ENCODE measurements around the gene CYBB. TPM values are rescaled to one million over a fixed set of nuclear protein-coding genes. Genes with fewer than 3 reads are reported as not detected.

Gene CYBB
- polyA plus RNA-seq, 2 of the 4 experiments (the other 2 are of a cell fraction), result 0.04 to 0.12 TPM

DNA sequence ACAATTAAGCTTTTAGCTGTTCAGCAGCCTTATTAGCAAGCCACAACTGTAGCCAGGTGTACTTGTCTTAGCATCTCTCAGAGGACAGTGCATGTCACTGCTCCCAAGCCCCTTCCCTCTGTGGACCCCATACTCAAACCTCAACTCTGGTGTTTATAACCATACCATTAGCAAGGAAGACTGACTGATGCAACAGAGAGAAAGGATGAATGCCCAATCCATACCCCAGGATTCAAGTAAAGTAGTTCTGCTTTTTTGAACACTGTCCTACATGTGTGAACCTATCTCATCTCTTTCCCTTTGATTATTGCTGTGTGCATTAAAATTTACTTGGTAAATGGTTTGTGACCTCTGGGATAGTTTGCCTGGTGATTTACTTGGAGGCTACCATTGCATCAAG, 22.8 kb upstream of the CYBB start:
- ATAC-seq (no peak), DNase-seq (ENCODE audit: low read depth in 1 of 2, low spot score in 1 of 2) (no peak), FAIRE-seq (no peak)
- ChIA-PET POLR2A (no interaction called here), CTCF (interaction anchor here (0.6 to 1.0 kb wide), 2 partner anchors 10 to 418 kb away, joined by 3 to 4 read pairs; no protein-coding TSS in a partner anchor)
- H3K4me2 ChIP-seq, result no peak overlapping the region
- H3K27ac ChIP-seq, result no peak overlapping the region
- H3K9me3 ChIP-seq, result no peaks in the 10 kb centered on the region
- no peaks in the 10 kb centered on the region for H3K4me1 ChIP-seq
- no peak overlapping the region for H3K4me3 ChIP-seq
- TF ChIP-seq, protein P1, sequence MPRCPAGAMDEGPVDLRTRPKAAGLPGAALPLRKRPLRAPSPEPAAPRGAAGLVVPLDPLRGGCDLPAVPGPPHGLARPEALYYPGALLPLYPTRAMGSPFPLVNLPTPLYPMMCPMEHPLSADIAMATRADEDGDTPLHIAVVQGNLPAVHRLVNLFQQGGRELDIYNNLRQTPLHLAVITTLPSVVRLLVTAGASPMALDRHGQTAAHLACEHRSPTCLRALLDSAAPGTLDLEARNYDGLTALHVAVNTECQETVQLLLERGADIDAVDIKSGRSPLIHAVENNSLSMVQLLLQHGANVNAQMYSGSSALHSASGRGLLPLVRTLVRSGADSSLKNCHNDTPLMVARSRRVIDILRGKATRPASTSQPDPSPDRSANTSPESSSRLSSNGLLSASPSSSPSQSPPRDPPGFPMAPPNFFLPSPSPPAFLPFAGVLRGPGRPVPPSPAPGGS (IDR thresholded peaks at IDR 0.05), result no peak
- TF ChIP-seq NPAS2 (CRISPR knock-in tag; IDR thresholded peaks at IDR 0.05; ENCODE audit: borderline replicate concordance) (no peak), KDM1A (IDR thresholded peaks at IDR 0.05; ENCODE audit: low read depth) (no peak), JUN (IDR thresholded peaks at IDR 0.05) (no peak), MYC (IDR thresholded peaks at IDR 0.05; ENCODE audit: borderline replicate concordance, low read length) (no peak), CHD2 (IDR thresholded peaks at IDR 0.05; ENCODE audit: low read length, partially characterized antibody) (no peak)

DNA sequence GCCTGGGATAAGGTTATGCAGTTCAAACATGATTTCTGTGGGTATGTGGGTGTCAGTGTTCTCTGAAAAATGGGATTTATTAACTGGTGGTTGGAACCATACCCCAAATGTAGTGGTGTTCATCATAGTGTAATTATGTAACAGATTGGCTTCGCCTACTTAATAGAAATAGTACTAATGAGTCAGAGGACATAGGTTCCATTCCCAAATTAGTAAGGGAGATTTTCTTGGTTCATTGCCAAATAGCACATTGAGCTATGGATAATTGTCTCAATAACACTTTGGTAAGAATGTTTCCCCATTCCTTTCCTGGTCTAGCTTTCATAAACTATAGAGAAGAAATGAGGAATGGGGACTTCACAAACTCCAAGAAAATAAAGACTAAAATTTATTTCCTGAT, 20.5 kb upstream of the CYBB start:
- no peak for ATAC-seq
- Histone ChIP-seq H3K4me1 (no peaks in the 10 kb centered on the region), H3K4me2 (no peak overlapping the region), H3K27ac (no peak overlapping the region), H3K9me3 (no peaks in the 10 kb centered on the region), H3K4me3 (no peak overlapping the region)
- peak; percentile 84 for FAIRE-seq
- 33% methylated on average over 1 of the region's 1 CpG for WGBS (ENCODE audit: missing lambda C conversion rate)
- DNase-seq (ENCODE audit: low read depth in 1 of 2, low spot score in 1 of 2), result no peak
- POLR2A ChIA-PET, result no interaction called here
- CTCF ChIA-PET, result interaction anchor here (1.2 kb wide), 1 partner anchor 14 kb away, joined by 5 read pairs; no protein-coding TSS in a partner anchor
- TF ChIP-seq, protein P2, sequence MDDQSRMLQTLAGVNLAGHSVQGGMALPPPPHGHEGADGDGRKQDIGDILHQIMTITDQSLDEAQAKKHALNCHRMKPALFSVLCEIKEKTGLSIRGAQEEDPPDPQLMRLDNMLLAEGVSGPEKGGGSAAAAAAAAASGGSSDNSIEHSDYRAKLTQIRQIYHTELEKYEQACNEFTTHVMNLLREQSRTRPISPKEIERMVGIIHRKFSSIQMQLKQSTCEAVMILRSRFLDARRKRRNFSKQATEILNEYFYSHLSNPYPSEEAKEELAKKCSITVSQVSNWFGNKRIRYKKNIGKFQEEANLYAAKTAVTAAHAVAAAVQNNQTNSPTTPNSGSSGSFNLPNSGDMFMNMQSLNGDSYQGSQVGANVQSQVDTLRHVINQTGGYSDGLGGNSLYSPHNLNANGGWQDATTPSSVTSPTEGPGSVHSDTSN (IDR thresholded peaks at IDR 0.05), result no peak
- no peak for TF ChIP-seq EHMT2 (IDR thresholded peaks at IDR 0.05; ENCODE audit: low read depth)
- no peak for TF ChIP-seq FOSL2 (IDR thresholded peaks at IDR 0.05)
- TF ChIP-seq FOSL2 (CRISPR knock-in tag; IDR thresholded peaks at IDR 0.05), result no peak
- TF ChIP-seq CBX2 (IDR thresholded peaks at IDR 0.05; ENCODE audit: borderline replicate concordance, low read depth), result no peak
- TF ChIP-seq, protein P3, sequence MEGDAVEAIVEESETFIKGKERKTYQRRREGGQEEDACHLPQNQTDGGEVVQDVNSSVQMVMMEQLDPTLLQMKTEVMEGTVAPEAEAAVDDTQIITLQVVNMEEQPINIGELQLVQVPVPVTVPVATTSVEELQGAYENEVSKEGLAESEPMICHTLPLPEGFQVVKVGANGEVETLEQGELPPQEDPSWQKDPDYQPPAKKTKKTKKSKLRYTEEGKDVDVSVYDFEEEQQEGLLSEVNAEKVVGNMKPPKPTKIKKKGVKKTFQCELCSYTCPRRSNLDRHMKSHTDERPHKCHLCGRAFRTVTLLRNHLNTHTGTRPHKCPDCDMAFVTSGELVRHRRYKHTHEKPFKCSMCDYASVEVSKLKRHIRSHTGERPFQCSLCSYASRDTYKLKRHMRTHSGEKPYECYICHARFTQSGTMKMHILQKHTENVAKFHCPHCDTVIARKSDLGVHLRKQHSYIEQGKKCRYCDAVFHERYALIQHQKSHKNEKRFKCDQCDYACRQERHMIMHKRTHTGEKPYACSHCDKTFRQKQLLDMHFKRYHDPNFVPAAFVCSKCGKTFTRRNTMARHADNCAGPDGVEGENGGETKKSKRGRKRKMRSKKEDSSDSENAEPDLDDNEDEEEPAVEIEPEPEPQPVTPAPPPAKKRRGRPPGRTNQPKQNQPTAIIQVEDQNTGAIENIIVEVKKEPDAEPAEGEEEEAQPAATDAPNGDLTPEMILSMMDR (IDR thresholded peaks at IDR 0.05), result no peak
- no peak for TF ChIP-seq ZNF302 (CRISPR knock-in tag; IDR thresholded peaks at IDR 0.05)
- no peak for TF ChIP-seq CHD4 (IDR thresholded peaks at IDR 0.05; ENCODE audit: borderline replicate concordance)
- TF ChIP-seq HEYL (CRISPR knock-in tag; IDR thresholded peaks at IDR 0.05), result no peak

DNA sequence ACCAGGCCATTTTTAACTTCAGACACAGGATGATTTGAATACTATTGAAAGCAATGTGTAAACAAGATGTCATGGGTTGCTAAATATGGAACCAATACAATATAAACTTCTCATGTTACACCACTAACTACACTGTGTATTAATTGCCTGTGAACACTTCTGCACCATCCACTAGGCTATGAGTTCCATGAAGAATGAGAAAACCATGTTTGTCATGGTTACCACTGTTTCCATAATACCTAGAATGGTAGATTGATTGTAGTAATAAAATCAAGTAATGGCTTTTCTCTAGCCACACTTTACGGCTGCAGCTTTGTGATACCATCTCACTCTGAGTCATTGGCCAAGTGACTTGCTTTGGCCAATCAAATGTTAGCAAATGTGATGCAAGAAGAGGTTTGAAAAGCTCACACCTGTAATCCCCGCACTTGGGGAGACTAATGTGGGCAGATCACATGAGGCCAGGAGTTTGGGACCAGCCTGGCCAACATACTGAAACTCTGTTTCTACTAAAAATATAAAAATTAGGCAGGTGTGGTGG, 19.9 kb upstream of the CYBB start:
- H3K4me1 ChIP-seq, result no peaks in the 10 kb centered on the region
- ChIA-PET CTCF (interaction anchor here (2.6 kb wide), 1 partner anchor 15 kb away, joined by 9 read pairs; no protein-coding TSS in a partner anchor), POLR2A (no interaction called here)
- H3K9me3 ChIP-seq, result no peaks in the 10 kb centered on the region
- no peak overlapping the region for H3K27ac ChIP-seq
- H3K4me3 ChIP-seq, result no peak overlapping the region
- H3K4me2 ChIP-seq, result no peak overlapping the region
- FAIRE-seq (no peak), ATAC-seq (no peak), DNase-seq (ENCODE audit: low read depth in 1 of 2, low spot score in 1 of 2) (no peak)
- WGBS (ENCODE audit: missing lambda C conversion rate), result 31% methylated on average over 2 of the region's 2 CpGs
- TF ChIP-seq ZC3H11A (IDR thresholded peaks at IDR 0.05) (no peak), MYC (IDR thresholded peaks at IDR 0.05; ENCODE audit: borderline replicate concordance, low read length) (no peak)
- TF ChIP-seq, protein P4, sequence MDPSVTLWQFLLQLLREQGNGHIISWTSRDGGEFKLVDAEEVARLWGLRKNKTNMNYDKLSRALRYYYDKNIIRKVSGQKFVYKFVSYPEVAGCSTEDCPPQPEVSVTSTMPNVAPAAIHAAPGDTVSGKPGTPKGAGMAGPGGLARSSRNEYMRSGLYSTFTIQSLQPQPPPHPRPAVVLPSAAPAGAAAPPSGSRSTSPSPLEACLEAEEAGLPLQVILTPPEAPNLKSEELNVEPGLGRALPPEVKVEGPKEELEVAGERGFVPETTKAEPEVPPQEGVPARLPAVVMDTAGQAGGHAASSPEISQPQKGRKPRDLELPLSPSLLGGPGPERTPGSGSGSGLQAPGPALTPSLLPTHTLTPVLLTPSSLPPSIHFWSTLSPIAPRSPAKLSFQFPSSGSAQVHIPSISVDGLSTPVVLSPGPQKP (IDR thresholded peaks at IDR 0.05; ENCODE audit: low read depth, low read length), result no peak
- TF ChIP-seq, protein P5, sequence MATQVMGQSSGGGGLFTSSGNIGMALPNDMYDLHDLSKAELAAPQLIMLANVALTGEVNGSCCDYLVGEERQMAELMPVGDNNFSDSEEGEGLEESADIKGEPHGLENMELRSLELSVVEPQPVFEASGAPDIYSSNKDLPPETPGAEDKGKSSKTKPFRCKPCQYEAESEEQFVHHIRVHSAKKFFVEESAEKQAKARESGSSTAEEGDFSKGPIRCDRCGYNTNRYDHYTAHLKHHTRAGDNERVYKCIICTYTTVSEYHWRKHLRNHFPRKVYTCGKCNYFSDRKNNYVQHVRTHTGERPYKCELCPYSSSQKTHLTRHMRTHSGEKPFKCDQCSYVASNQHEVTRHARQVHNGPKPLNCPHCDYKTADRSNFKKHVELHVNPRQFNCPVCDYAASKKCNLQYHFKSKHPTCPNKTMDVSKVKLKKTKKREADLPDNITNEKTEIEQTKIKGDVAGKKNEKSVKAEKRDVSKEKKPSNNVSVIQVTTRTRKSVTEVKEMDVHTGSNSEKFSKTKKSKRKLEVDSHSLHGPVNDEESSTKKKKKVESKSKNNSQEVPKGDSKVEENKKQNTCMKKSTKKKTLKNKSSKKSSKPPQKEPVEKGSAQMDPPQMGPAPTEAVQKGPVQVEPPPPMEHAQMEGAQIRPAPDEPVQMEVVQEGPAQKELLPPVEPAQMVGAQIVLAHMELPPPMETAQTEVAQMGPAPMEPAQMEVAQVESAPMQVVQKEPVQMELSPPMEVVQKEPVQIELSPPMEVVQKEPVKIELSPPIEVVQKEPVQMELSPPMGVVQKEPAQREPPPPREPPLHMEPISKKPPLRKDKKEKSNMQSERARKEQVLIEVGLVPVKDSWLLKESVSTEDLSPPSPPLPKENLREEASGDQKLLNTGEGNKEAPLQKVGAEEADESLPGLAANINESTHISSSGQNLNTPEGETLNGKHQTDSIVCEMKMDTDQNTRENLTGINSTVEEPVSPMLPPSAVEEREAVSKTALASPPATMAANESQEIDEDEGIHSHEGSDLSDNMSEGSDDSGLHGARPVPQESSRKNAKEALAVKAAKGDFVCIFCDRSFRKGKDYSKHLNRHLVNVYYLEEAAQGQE (IDR thresholded peaks at IDR 0.05), result no peak
